Heart left ventricle (tissue), 16 donors: ENCODE results near the gene FAM199X. TPM values are rescaled to one million over a fixed set of nuclear protein-coding genes. Genes with fewer than 3 reads are reported as not detected.
A peak's percentile ranks its signal among the peaks of the same experiment; 100 is the strongest.

ENCODE experiments used
- ATAC-seq, 4 donors: fragments of 200-7000 bp; cut with Tn5 transposase; one replicate each; pipeline ENCODE4 v1.9.1; 2020 to 2022; ENCODE audit warnings: moderate library complexity in 4 of 4, mild to moderate bottlenecking in 3 of 4, moderate number of reproducible peaks in 1 of 4
- DNase-seq, 5 donors: peaks; one replicate each; pipeline ENCODE4 v3.0.0-alpha.2; 2020
- H3K27ac ChIP-seq, 12 donors: fragments of 200-600 bp; sonication (generic) in 4 of 12; one replicate each; pipeline versions ENCODE4 v1.5.0 to v1.8.0; 2016 to 2022; ENCODE audit warnings: mild to moderate bottlenecking in 2 of 12
- H3K27me3 ChIP-seq, 9 donors: fragments of 200-600 bp; sonication (generic) in 2 of 9; one replicate each; pipeline versions ENCODE4 v1.5.1 to v1.8.0; 2016 to 2022; ENCODE audit warnings: mild to moderate bottlenecking in 3 of 9
- H3K36me3 ChIP-seq, 9 donors: fragments of 200-600 bp; sonication (generic) in 2 of 9; one replicate each; pipeline versions ENCODE4 v1.5.0 to v1.8.0; 2018 to 2022; ENCODE audit warnings: mild to moderate bottlenecking in 2 of 9
- H3K4me1 ChIP-seq, 12 donors: fragments of 200-600 bp; sonication (generic) in 4 of 12; one replicate each; pipeline versions ENCODE4 v1.5.0 to v1.8.0; 2016 to 2022; ENCODE audit warnings: mild to moderate bottlenecking in 3 of 12
- H3K4me3 ChIP-seq, 12 donors: fragments of 200-600 bp; sonication (generic) in 4 of 12; one replicate each; pipeline versions ENCODE4 v1.5.0 to v1.8.0; 2017 to 2022; ENCODE audit warnings: mild to moderate bottlenecking in 9 of 12, moderate library complexity in 4 of 12
- H3K9me3 ChIP-seq, 12 donors: fragments of 200-600 bp; sonication (generic) in 4 of 12; one replicate each; pipeline versions ENCODE4 v1.5.0 to v1.8.0; 2016 to 2022; ENCODE audit warnings: mild to moderate bottlenecking in 1 of 12
- CTCF ChIP-seq, 12 donors: fragments of 200-600 bp; sonication (generic) in 4 of 12; IDR thresholded peaks; one replicate each; pipeline versions ENCODE4 v1.5.0 to v1.8.0; 2018 to 2022; ENCODE audit warnings: antibody characterized with exemption in 12 of 12, mild to moderate bottlenecking in 5 of 12
- POLR2A ChIP-seq, 2 donors: fragments of 450-650 bp; IDR thresholded peaks; one replicate each; pipeline ENCODE4 v1.6.1; 2017; ENCODE audit warnings: antibody characterized with exemption in 2 of 2, mild to moderate bottlenecking in 2 of 2, moderate library complexity in 2 of 2
- WGBS, 4 donors: extraction: QIAGEN DNeasy Blood & Tissue Kit in 2 of 4; methylation state at CpG; one replicate each; pipeline versions ENCODE4 v1.1.5 to v1.1.7; 2013 to 2018; 5-methylcytosine and 5-hydroxymethylcytosine counted together
- intact Hi-C, 10 donors: fragments of 100-400 bp; cut with DNase I; formaldehyde crosslinking; loops; one replicate each; pipeline versions ENCODE4 v1.11.1 to v1.14.2; 2022
- polyA plus RNA-seq, 2 donors: library from polyadenylated mRNA; stranded (reverse); fragments of 200-250 nt; gene quantifications; one replicate each; pipeline ENCODE4 v1.2.3, GENCODE V29; 2013
- total RNA-seq, 9 donors: library from RNA; depleted of rRNA in 2 of 9; stranded (reverse); fragments of >200 nt in 2 of 9; fragmentation: NEBNext Ultra II Directional in 3 of 9; extraction: Animal tissue kit (Norgen Biotek cat#: 25700) in 3 of 9; gene quantifications; one replicate each; pipeline versions ENCODE4 v1.1.0 to v1.2.4, GENCODE V29; 2016 to 2023
- donor health status: ischemic (EF 13 %, LVEDD 7.1; RV severe dilation, severe dysfunction).
- donor health status: healthy with polysubstance abuse.
- donor health status: DM: no; HTN: yes; CAD: no.
- donor health status: DM: no; HTN: no; CAD: no.
- donor health status: ischemic (EF 25% LVEDD 6.9; RV normal size, moderate dysfunction).
- donor health status: ischemic (EF 25% LVEDD 5.7; RV mildly dilated, moderate dysfunction).
- donor health status: healthy.
- donor health status: DM: yes; HTN: yes; CAD: no.
- donor health status: ischemic (EF 35%, LVEDD 5.7; RV mildly dilated, moderate dysfunction).
- donor health status: nonischemic (EF 11% LVEDD 7.7; RV severe dilation, severe dysfunction).
- donor health status: DM: yes; HTN: yes; CAD: no.
- donor health status: PGD.
- donor health status: ischemic (EF 29% LVEDD 5.4; RV normal size, mild dysfunction).
- donor health status: nonischemic (EF 23%, LVEDD 6.1; RV moderate dilation, normal function).

Gene FAM199X
- total and polyA plus RNA-seq, 11 donors, result 5.0 to 13.9 (median 11.0) TPM

DNA sequence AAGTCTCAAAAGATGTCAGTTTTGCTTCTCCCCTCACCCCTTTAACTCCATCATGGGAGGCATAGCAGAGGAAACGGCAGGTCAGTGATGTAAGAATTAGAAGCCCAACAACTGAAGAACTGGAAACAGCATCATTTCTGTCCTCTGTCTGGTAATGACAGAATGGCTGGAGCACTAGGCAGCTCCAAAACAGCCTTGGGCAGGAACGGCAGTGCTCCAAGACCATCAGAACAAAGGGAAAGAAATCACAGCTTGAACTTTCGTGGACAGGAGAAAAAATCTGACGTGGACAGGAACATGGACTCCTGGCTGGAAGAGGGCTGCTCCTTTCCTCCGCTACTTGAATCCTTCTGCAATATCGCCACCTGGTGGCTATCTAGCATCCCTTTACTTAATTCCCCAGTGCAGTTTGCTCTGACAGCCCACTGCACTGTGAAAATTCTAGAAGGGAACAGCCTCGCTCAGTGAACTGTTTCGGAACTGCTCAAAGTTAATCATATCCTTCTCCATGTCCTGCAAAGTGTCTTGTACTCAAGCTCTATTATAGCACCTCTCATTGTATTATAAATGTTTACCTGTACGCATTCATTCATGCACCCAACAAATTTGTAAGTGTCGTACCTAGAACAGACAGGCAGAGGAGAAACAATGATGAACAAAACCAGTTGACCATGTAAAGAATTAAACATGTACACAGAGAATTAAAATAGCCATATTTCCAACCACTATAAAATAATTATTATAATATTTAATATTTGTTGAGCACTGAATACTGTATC, 29.8 kb upstream of the FAM199X start:
- peak; percentile 83 to 91 (median 88) for ATAC-seq
- TF ChIP-seq CTCF (IDR thresholded peaks at IDR 0.05) (peak; percentile 52 to 86 (median 70)), POLR2A (IDR thresholded peaks at IDR 0.05) (no peak)

DNA sequence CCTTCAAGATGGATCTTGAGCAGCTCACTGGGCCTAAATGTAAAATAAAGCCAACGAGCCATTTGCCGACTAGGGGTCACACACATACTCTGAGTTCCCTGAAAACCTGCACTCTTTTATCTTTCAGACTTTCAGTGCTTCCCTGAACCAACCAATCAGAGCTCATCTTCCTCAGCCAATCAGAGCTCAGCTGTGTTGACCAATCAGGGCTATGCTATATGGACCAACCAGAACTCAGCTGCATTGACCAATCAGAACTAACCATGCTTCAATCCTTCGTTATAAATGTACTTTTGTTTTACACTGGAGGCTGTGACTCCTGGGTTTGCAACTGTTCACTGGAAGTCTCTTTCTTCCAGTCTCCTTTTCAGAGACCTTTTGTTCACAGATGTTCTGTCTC, 28.8 kb upstream of the FAM199X start:
- TF ChIP-seq POLR2A (IDR thresholded peaks at IDR 0.05), result no peak
- TF ChIP-seq CTCF (IDR thresholded peaks at IDR 0.05), result no peak
- Histone ChIP-seq H3K9me3 (no peaks in the 10 kb centered on the region), H3K27me3 (peaks cover 0 to 3% (median 0%) of the 10 kb centered on the region in 9 donors), H3K27ac (no peak overlapping the region), H3K4me3 (no peak overlapping the region), H3K36me3 (no peaks in the 10 kb centered on the region), H3K4me1 (peaks cover 0 to 11% (median 2%) of the 10 kb centered on the region in 12 donors)
- WGBS, 4 donors, result 76 to 90% (median 80%) methylated on average over 3 of the region's 3 CpGs
- intact Hi-C loops, result loop anchor here in 5 of 10 donors (2.0 to 10.0 kb wide), 4 partner anchors 39 to 603 kb away; no protein-coding TSS in a partner anchor
- no peak for DNase-seq
- ATAC-seq, result no peak

More for the DNA sequence above, 29.8 kb upstream of the FAM199X start:
- WGBS, 4 donors, result 20 to 31% (median 24%) methylated on average over 10 of the region's 10 CpGs
- DNase-seq, result peak in 4 of 5 donors; percentile 61 to 67 (median 64)
- peak overlapping the region in 10 of 12 donors; percentile 10 to 59 (median 45) for H3K4me3 ChIP-seq
- H3K36me3 ChIP-seq, result no peaks in the 10 kb centered on the region
- H3K9me3 ChIP-seq, result no peaks in the 10 kb centered on the region
- peak overlapping the region in 3 of 12 donors; percentile 30 to 53 (median 46) for H3K27ac ChIP-seq
- intact Hi-C loops, result loop anchor here in 6 of 10 donors (1.0 to 10.0 kb wide), 5 partner anchors 38 to 602 kb away; no protein-coding TSS in a partner anchor
- peaks cover 0 to 11% (median 2%) of the 10 kb centered on the region in 12 donors for H3K4me1 ChIP-seq
- H3K27me3 ChIP-seq, result peaks cover 0 to 5% (median 0%) of the 10 kb centered on the region in 9 donors

GRCh38 chrX:104141087-104141760, 25.0 kb upstream of the FAM199X start:
- intact Hi-C loops, result no loop called here
- Histone ChIP-seq H3K27ac (no peak overlapping the region), H3K4me3 (no peak overlapping the region), H3K36me3 (no peaks in the 10 kb centered on the region), H3K9me3 (no peaks in the 10 kb centered on the region), H3K4me1 (peaks cover 0 to 3% (median 0%) of the 10 kb centered on the region in 12 donors), H3K27me3 (no peaks in the 10 kb centered on the region)
- DNase-seq, result no peak
- WGBS, 4 donors, result 85 to 92% (median 90%) methylated on average over 8 of the region's 8 CpGs
- TF ChIP-seq CTCF (IDR thresholded peaks at IDR 0.05) (no peak), POLR2A (IDR thresholded peaks at IDR 0.05) (no peak)
- no peak for ATAC-seq

DNA sequence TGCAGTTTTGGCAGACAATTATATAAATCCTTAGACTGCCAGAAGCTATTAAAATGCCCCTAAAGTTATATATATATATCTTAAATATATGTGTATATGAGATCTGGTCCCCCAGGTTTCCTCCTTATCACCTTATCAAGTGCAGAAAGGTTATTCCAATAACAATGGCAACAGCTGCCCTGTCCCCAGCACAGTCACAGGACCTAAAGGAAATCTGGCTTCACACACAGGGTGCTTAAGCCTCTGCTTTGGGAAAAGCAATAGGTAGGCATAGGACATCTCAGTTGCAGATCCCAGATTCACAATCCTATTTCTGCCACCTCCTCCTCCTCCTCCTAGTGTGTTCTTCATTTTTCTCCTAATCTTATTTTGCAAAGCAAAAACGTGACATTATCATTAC, 15.2 kb upstream of the FAM199X start:
- ATAC-seq (no peak), DNase-seq (no peak)
- peaks cover 0 to 8% (median 0%) of the 10 kb centered on the region in 9 donors for H3K27me3 ChIP-seq
- 11 to 42% (median 23%) methylated on average over 1 of the region's 1 CpG for WGBS, 4 donors
- no peak for TF ChIP-seq CTCF (IDR thresholded peaks at IDR 0.05)
- no peak for TF ChIP-seq POLR2A (IDR thresholded peaks at IDR 0.05)
- no peaks in the 10 kb centered on the region for H3K36me3 ChIP-seq
- H3K9me3 ChIP-seq, result no peaks in the 10 kb centered on the region
- H3K27ac ChIP-seq, result no peak overlapping the region
- no peak overlapping the region for H3K4me3 ChIP-seq
- intact Hi-C loops, result loop anchor here in 1 of 10 donors (10.0 kb wide), 1 partner anchor 466 kb away; the partner anchor contains the start of gene MORF4L2
- H3K4me1 ChIP-seq, result peaks cover 0 to 9% (median 2%) of the 10 kb centered on the region in 12 donors
